Activated T-cell treated with anti-CD3 and anti-CD28 coated beads, Interleukin-2, amount 50 U/mL, for 4 hours (primary cell): ENCODE results near the gene ELF1. TPM values are rescaled to one million over a fixed set of nuclear protein-coding genes. Genes with fewer than 3 reads are reported as not detected.
"Not testable (repeated sequence)": the region's sequence is repeated elsewhere in the genome, so short reads cannot be mapped to it uniquely, and the experiment has no call there.

ENCODE experiments used
- ATAC-seq, 2 donors: fragments of 200-7000 bp; cut with Tn5 transposase; one replicate each; pipeline ENCODE4 v1.10.0; 2021
- DNase-seq: peaks from one replicate; pipeline ENCODE4 v3.0.0-alpha.2; 2020
- H3K27me3 Mint-ChIP-seq: one replicate; pipeline ENCODE4 v1.8.0; 2021; ENCODE audit warnings: low read depth, mixed read lengths
- H3K36me3 Mint-ChIP-seq: one replicate; pipeline ENCODE4 v1.8.0; 2022; ENCODE audit warnings: mixed read lengths; ENCODE audit not compliant: insufficient read depth
- H3K4me1 Mint-ChIP-seq: one replicate; pipeline ENCODE4 v1.8.0; 2021; ENCODE audit warnings: low read depth, mixed read lengths
- H3K4me3 Mint-ChIP-seq: one replicate; pipeline ENCODE4 v1.8.0; 2021; ENCODE audit warnings: mild to moderate bottlenecking, moderate library complexity, mixed read lengths
- H3K9me3 Mint-ChIP-seq: one replicate; pipeline ENCODE4 v1.8.0; 2021; ENCODE audit warnings: mixed read lengths
- total RNA-seq, 3 donors: library from RNA; stranded (reverse); gene quantifications; one replicate each; pipeline ENCODE4 v1.2.1, GENCODE V29; 2021

The ELF1 gene
- total RNA-seq, 3 donors from 2014 or later: 49.0 to 56.6 (median 55.9) TPM

- Mint-ChIP-seq H3K4me3 (peak overlapping the region; percentile 6), H3K9me3 (no peaks in the 10 kb centered on the region), H3K36me3 (peaks cover 6% of the 10 kb centered on the region), H3K27me3 (no peaks in the 10 kb centered on the region), H3K4me1 (peaks cover 64% of the 10 kb centered on the region)
- ATAC-seq: peak; percentile 29 to 44
- DNase-seq: peak; percentile 24
Measured at GRCh38 chr13:41054212-41054877, 35.2 kb upstream of the ELF1 start.

DNA sequence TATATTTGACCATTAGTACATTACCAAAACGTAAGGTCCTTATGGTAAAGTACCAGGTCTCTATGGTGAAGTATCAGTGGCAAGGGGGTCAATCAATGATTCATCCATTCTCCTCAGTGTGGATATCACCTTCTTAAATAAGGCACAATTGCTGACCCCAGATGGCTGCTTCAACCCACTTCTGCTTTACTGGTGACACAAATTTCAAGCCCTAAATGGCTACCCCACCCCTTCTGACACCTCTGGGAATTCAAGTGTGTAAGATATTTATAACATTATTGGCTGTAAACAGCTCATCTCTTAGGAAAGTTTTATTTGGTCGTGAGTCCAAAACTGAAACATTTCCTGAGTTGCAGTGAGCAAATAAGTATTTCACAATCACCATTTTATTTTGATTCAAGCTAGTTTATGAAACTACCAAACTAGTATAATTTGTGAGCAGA is 34.3 kb upstream of the ELF1 start:
- peaks cover 10% of the 10 kb centered on the region for H3K36me3 Mint-ChIP-seq
- H3K27me3 Mint-ChIP-seq: no peaks in the 10 kb centered on the region
- no peaks in the 10 kb centered on the region for H3K9me3 Mint-ChIP-seq
- H3K4me1 Mint-ChIP-seq: peaks cover 62% of the 10 kb centered on the region
- no peak overlapping the region for H3K4me3 Mint-ChIP-seq
- no peak for DNase-seq
- ATAC-seq: no peak

DNA sequence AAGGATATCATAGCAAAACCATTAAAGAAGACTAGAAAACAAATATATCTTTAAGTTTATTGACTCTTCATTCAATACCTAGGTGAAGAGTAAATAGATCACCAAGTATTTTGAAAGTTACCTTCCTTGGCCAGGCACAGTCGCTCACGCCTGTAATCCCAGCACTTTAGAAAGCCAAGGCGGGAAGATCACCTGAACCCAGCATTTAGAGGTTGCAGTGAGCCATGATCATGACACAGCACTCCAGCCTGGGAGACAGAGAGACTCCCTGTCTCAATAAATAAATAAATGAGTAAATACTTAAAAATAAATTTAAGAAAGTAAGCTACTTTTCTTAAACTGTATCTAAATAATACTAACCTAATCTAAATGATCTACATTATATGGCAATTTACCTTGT is 33.3 kb upstream of the ELF1 start:
- peaks cover 56% of the 10 kb centered on the region for H3K4me1 Mint-ChIP-seq
- no peaks in the 10 kb centered on the region for H3K9me3 Mint-ChIP-seq
- DNase-seq: no peak
- H3K36me3 Mint-ChIP-seq: peaks cover 10% of the 10 kb centered on the region
- no peak for ATAC-seq
- no peak overlapping the region for H3K4me3 Mint-ChIP-seq
- H3K27me3 Mint-ChIP-seq: no peaks in the 10 kb centered on the region

GRCh38 chr13:41049480-41050440 is 30.6 kb upstream of the ELF1 start:
- Mint-ChIP-seq H3K36me3 (peaks cover 11% of the 10 kb centered on the region), H3K27me3 (no peaks in the 10 kb centered on the region), H3K4me3 (no peak overlapping the region), H3K9me3 (no peaks in the 10 kb centered on the region), H3K4me1 (peaks cover 36% of the 10 kb centered on the region)
- no peak for DNase-seq
- peak; percentile 94 to 96 for ATAC-seq

GRCh38 chr13:41048640-41049039 is 29.5 kb upstream of the ELF1 start:
- ATAC-seq (no peak), DNase-seq (no peak)
- H3K27me3 Mint-ChIP-seq: no peaks in the 10 kb centered on the region
- H3K4me3 Mint-ChIP-seq: no peak overlapping the region
- no peaks in the 10 kb centered on the region for H3K9me3 Mint-ChIP-seq
- peaks cover 25% of the 10 kb centered on the region for H3K4me1 Mint-ChIP-seq
- peaks cover 11% of the 10 kb centered on the region for H3K36me3 Mint-ChIP-seq

DNA sequence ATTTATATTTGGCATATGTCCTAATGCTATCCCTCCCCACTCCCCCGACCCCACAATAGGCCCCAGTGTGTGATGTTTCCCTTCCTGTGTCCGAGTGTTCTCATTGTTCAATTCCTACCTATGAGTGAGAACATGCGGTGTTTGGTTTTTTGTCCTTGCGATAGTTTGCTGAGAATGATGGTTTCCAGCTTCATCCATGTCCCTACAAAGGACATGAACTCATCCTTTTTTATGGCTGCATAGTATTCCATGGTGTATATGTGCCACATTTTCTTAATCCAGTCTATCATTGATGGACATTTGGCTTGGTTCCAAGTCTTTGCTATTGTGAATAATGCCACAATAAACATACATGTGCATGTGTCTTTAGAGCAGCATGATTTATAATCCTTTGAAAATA is 23.3 kb upstream of the ELF1 start:
- H3K36me3 Mint-ChIP-seq: not testable (repeated sequence)

DNA sequence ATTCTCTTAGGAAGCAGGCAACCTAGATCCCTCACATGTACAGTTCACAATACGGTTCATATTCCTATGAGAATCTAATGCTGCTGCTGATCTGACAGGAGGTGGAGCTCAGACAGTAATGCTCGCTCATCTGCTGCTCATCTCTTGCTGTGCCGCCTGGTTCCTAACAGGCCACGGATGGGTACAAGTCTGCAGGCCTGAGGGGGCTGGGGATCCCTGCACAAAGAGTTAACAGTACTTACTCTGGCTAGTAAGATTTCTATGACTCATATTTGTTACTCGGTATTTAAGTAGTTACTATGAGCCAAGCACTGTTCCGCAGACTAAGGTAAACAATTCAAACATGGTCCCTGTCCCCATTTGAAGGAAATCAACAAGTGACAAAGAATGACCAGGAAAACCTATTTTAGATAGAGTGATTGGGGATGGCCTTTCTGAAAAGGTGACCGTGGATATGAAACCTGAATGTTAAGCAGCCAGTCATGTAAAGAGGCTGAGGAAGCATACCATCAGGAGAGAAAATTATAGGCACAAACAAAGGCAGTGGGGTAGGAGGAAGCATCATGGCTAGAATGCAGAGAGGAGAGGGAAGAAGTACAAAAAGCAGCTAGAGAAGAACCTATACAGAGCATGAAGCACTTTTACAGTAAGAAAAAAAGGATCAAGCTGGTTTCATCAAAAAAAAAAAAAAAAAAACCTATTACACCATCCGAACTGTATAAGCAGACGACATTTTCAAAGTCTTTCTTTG is 21.6 kb upstream of the ELF1 start:
- Mint-ChIP-seq H3K27me3 (no peaks in the 10 kb centered on the region), H3K4me3 (no peak overlapping the region), H3K4me1 (peaks cover 6% of the 10 kb centered on the region), H3K36me3 (peaks cover 3% of the 10 kb centered on the region), H3K9me3 (no peaks in the 10 kb centered on the region)
- DNase-seq: no peak
- peak in 1 of 2 donors; percentile 14 for ATAC-seq

More for the DNA sequence above, 23.3 kb upstream of the ELF1 start:
- not testable (repeated sequence) for ATAC-seq, H3K27me3 Mint-ChIP-seq, H3K4me3 Mint-ChIP-seq, H3K9me3 Mint-ChIP-seq, DNase-seq, H3K4me1 Mint-ChIP-seq

DNA sequence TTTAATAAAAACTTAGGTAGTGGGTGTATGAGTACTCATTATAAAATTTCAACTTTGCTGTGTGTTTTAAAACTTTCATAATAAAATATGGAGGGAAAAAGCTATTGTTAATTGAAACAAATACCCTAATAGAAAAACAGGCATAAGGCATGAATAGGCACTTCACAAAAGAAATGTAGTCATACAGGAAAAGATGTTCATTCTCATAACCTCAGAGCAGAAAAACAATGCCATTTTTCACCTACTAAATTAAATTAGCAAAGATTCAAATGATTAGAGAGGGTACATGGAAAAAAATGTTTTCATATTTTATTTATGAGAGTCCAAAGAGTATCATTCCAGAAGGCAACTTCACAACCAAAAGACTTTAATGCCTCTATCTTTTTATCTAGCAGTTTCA is 20.6 kb upstream of the ELF1 start:
- Mint-ChIP-seq H3K4me1 (peaks cover 10% of the 10 kb centered on the region), H3K27me3 (no peaks in the 10 kb centered on the region), H3K4me3 (no peak overlapping the region), H3K9me3 (no peaks in the 10 kb centered on the region), H3K36me3 (peaks cover 10% of the 10 kb centered on the region)
- DNase-seq (no peak), ATAC-seq (no peak)

DNA sequence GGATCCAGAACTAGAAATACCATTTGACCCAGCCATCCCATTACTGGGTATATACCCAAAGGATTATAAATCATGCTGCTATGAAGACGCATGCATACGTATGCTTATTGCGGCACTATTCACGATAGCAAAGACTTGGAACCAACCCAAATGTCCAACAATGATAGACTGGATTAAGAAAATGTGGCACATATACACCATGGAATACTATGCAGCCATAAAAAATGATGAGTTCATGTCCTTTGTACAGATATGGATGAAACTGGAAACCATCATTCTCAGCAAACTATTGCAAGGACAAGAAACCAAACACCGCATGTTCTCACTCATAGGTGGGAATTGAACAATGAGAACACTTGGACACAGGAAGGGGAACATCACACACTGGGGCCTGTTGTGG is 17.4 kb upstream of the ELF1 start:
- peaks cover 15% of the 10 kb centered on the region for H3K4me1 Mint-ChIP-seq
- not testable (repeated sequence) for H3K36me3 Mint-ChIP-seq, H3K27me3 Mint-ChIP-seq

DNA sequence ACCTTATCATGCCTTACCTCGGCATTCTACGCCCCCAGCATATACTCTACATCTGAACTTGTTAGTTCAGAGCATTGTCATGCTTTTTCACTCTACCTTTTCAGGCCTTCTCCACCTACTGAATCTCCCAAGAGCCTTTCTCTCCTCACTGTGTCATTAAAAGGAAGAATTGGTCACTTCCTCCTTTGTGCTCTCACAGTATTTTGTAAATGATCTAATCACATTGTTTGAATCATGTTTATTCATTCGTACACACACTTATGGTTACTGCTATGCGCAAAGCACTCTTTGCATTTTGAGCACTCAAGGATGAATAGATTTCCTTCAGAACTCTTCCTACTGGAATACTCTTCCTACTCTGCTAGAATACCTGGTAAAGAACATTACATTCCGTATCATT is 15.8 kb upstream of the ELF1 start:
- ATAC-seq: peak in 1 of 2 donors; percentile 35
- DNase-seq: no peak
- Mint-ChIP-seq H3K27me3 (no peaks in the 10 kb centered on the region), H3K4me3 (no peak overlapping the region), H3K4me1 (peaks cover 17% of the 10 kb centered on the region), H3K9me3 (no peaks in the 10 kb centered on the region), H3K36me3 (peaks cover 9% of the 10 kb centered on the region)

More for the DNA sequence above, 17.4 kb upstream of the ELF1 start:
- not testable (repeated sequence) for H3K4me3 Mint-ChIP-seq, ATAC-seq, DNase-seq, H3K9me3 Mint-ChIP-seq

- H3K9me3 Mint-ChIP-seq: no peaks in the 10 kb centered on the region
- peaks cover 15% of the 10 kb centered on the region for H3K4me1 Mint-ChIP-seq
- H3K4me3 Mint-ChIP-seq: no peak overlapping the region
- no peaks in the 10 kb centered on the region for H3K27me3 Mint-ChIP-seq
- peaks cover 9% of the 10 kb centered on the region for H3K36me3 Mint-ChIP-seq
- DNase-seq: no peak
- ATAC-seq: no peak
Measured at GRCh38 chr13:41034382-41034781, 15.3 kb upstream of the ELF1 start.

GRCh38 chr13:41032691-41033376 is 13.7 kb upstream of the ELF1 start:
- Mint-ChIP-seq H3K27me3 (no peaks in the 10 kb centered on the region), H3K4me1 (peaks cover 15% of the 10 kb centered on the region), H3K4me3 (no peak overlapping the region), H3K36me3 (peaks cover 9% of the 10 kb centered on the region), H3K9me3 (no peaks in the 10 kb centered on the region)
- ATAC-seq (no peak), DNase-seq (no peak)

DNA sequence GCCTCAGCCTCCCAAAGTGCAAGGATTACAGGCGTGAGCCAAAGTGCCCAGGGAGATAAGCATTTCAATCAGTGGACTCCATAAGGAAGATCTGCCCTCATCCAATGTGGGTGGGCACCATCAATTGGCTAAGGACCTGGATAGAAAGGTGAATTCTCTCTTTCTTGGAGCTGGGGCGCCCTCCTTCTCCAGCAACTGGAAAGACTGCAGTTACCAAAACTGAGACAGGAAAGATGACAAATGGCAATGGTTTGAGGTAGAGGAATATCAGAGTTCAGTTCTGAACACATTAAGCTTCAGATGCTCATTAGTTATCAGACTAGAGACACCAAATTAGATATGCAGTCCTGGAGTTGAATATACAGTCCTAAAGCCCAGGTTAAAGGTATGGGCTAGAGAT is 10.5 kb upstream of the ELF1 start:
- no peaks in the 10 kb centered on the region for H3K27me3 Mint-ChIP-seq
- H3K36me3 Mint-ChIP-seq: peaks cover 8% of the 10 kb centered on the region
- ATAC-seq: peak in 1 of 2 donors; percentile 28
- DNase-seq: no peak
- H3K4me1 Mint-ChIP-seq: peaks cover 18% of the 10 kb centered on the region
- H3K9me3 Mint-ChIP-seq: no peaks in the 10 kb centered on the region
- no peak overlapping the region for H3K4me3 Mint-ChIP-seq

DNA sequence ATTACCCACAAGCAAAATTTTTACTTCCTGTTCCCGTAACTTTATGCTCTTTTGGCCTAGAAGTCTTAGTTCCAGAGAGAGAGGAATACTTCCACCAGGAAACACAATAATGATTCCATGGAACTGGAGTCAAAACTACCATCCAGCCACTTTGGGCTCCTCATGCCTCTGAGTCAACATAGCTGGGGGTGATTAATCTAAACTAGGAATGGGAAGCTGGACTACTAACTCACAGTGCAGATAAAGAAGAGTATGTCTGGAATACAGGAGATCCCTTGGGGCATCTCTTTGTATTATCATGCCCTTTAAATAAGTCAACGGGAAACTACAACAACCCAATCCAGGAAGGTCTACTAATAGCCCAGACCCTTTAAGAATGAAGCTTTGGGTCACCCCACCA is 8.9 kb upstream of the ELF1 start:
- no peaks in the 10 kb centered on the region for H3K27me3 Mint-ChIP-seq
- H3K9me3 Mint-ChIP-seq: no peaks in the 10 kb centered on the region
- ATAC-seq (no peak), DNase-seq (no peak)
- H3K4me1 Mint-ChIP-seq: peaks cover 18% of the 10 kb centered on the region
- peaks cover 8% of the 10 kb centered on the region for H3K36me3 Mint-ChIP-seq
- H3K4me3 Mint-ChIP-seq: no peak overlapping the region
